SU-DHL-6 (cell line): ENCODE measurements around the gene FARS2.

Experiments used
- H2AFZ ChIP-seq: fragments of 200-600 bp; sonication (generic); 2 replicates; pipeline ENCODE4 v1.6.1; 2014; ENCODE audit warnings: low read depth, mild to moderate bottlenecking, moderate library complexity, mixed read lengths, antibody characterized with exemption, low read length; ENCODE audit not compliant: severe bottlenecking
- H3F3A ChIP-seq: fragments of 200-600 bp; shearing (Covaris generic); 2 replicates; pipeline ENCODE4 v1.6.0; 2016; ENCODE audit warnings: antibody characterized with exemption, mild to moderate bottlenecking; ENCODE audit not compliant: insufficient read depth
- H3K27ac ChIP-seq: fragments of 200-600 bp; sonication (generic); 2 replicates; pipeline ENCODE4 v1.5.1; 2016; ENCODE audit warnings: low read depth, mild to moderate bottlenecking, low read length, moderate library complexity, mixed read lengths
- H3K27me3 ChIP-seq: fragments of 200-600 bp; sonication (generic), shearing (Covaris generic); 2 replicates; pipeline ENCODE4 v1.6.0; 2014; ENCODE audit warnings: mild to moderate bottlenecking, low read length
- H3K36me3 ChIP-seq: fragments of 200-600 bp; sonication (generic); 2 replicates; pipeline ENCODE4 v1.6.1; 2014; ENCODE audit warnings: mild to moderate bottlenecking, low read length, mixed read lengths
- H3K4me2 ChIP-seq: fragments of 300-600, 200-600 bp; shearing (Covaris generic), sonication (generic); 2 replicates; pipeline ENCODE4 v1.6.0; 2014; ENCODE audit warnings: low read length, low read depth, mild to moderate bottlenecking; ENCODE audit not compliant: poor library complexity, severe bottlenecking
- H3K4me3 ChIP-seq: fragments of 200-600 bp; sonication (generic); 2 replicates; pipeline ENCODE4 v1.5.1; 2014; ENCODE audit warnings: antibody characterized with exemption, low read length, mild to moderate bottlenecking, mixed read lengths; ENCODE audit not compliant: insufficient read depth, poor library complexity, severe bottlenecking
- H3K79me2 ChIP-seq: fragments of 200-600 bp; sonication (generic); 2 replicates; pipeline ENCODE4 v1.6.1; 2014; ENCODE audit warnings: mild to moderate bottlenecking, low read length, moderate library complexity; ENCODE audit not compliant: insufficient read depth
- H3K9ac ChIP-seq: fragments of 200-600 bp; sonication (generic); 2 replicates; pipeline ENCODE4 v1.7.0; 2014; ENCODE audit warnings: mild to moderate bottlenecking, low read length
- H3K9me2 ChIP-seq: fragments of 200-600 bp; sonication (generic); replicated peaks from 2 replicates; pipeline ENCODE4 v1.6.1; 2014; ENCODE audit warnings: low read length; ENCODE audit not compliant: insufficient read depth
- H3K9me3 ChIP-seq: fragments of 200-600 bp; sonication (generic); 2 replicates; pipeline ENCODE4 v1.6.1; 2014; ENCODE audit warnings: low read length, mixed read lengths; ENCODE audit not compliant: insufficient read depth
- H4K20me1 ChIP-seq: fragments of 200-600 bp; sonication (generic); 2 replicates; pipeline ENCODE4 v1.6.1; 2014; ENCODE audit warnings: low read depth, mild to moderate bottlenecking, antibody characterized with exemption, low read length, moderate library complexity, mixed read lengths
- CTCF ChIP-seq: fragments of 200-600 bp; sonication (generic); IDR thresholded peaks from one replicate; pipeline ENCODE4 v1.5.1; 2017; ENCODE audit warnings: antibody characterized with exemption, mild to moderate bottlenecking, low read length, moderate library complexity; ENCODE audit not compliant: insufficient read depth, poor library complexity, severe bottlenecking
- EZH2phosphoT487 ChIP-seq: fragments of 200-600 bp; sonication (generic), shearing (Covaris generic); conservative IDR thresholded peaks from 2 replicates; pipeline ENCODE4 v1.6.1; 2018; ENCODE audit warnings: mild to moderate bottlenecking, antibody characterized with exemption, low read length, moderate library complexity, mixed read lengths

Gene FARS2

GRCh38 chr6:5278565-5279120 lies 17.3 kb downstream of the FARS2 start:
- H3K9ac ChIP-seq: no peak overlapping the region
- H3K9me3 ChIP-seq: no peaks in the 10 kb centered on the region
- no peaks in the 10 kb centered on the region for H3F3A ChIP-seq
- H2AFZ ChIP-seq: no peak overlapping the region
- H3K79me2 ChIP-seq: peaks cover 8% of the 10 kb centered on the region; the same call in 1 of the 2 replicates
- H3K36me3 ChIP-seq: no peaks in the 10 kb centered on the region
- H3K9me2 ChIP-seq: no peaks in the 10 kb centered on the region
- H3K4me3 ChIP-seq: no peak overlapping the region
- no peak overlapping the region for H3K27ac ChIP-seq
- TF ChIP-seq EZH2phosphoT487: no peak
- H3K27me3 ChIP-seq: no peaks in the 10 kb centered on the region
- H3K4me2 ChIP-seq: no peak overlapping the region
- peaks cover 42% of the 10 kb centered on the region; the same call in 1 of the 2 replicates for H4K20me1 ChIP-seq

GRCh38 chr6:5279891-5280338 lies 18.6 kb downstream of the FARS2 start:
- H3K27me3 ChIP-seq: no peaks in the 10 kb centered on the region
- peaks cover 8% of the 10 kb centered on the region; the same call in 1 of the 2 replicates for H3K79me2 ChIP-seq
- no peaks in the 10 kb centered on the region for H3K9me3 ChIP-seq
- H3K27ac ChIP-seq: no peak overlapping the region
- H3K9ac ChIP-seq: no peak overlapping the region
- no peak overlapping the region for H3K4me2 ChIP-seq
- H3K9me2 ChIP-seq: no peaks in the 10 kb centered on the region
- H3F3A ChIP-seq: no peaks in the 10 kb centered on the region
- H3K4me3 ChIP-seq: no peak overlapping the region
- H3K36me3 ChIP-seq: no peaks in the 10 kb centered on the region
- TF ChIP-seq EZH2phosphoT487 (no peak), CTCF (no peak)
- H4K20me1 ChIP-seq: peaks cover 52% of the 10 kb centered on the region; the same call in 1 of the 2 replicates
- H2AFZ ChIP-seq: no peak overlapping the region

- TF ChIP-seq EZH2phosphoT487: no peak
- no peak for TF ChIP-seq CTCF
- H3K9me3 ChIP-seq: no peaks in the 10 kb centered on the region
- H4K20me1 ChIP-seq: peaks cover 44% of the 10 kb centered on the region; the same call in 1 of the 2 replicates
- H3K4me2 ChIP-seq: no peak overlapping the region
- no peaks in the 10 kb centered on the region for H3K9me2 ChIP-seq
- H3K9ac ChIP-seq: no peak overlapping the region
- H3K27ac ChIP-seq: no peak overlapping the region
- H3K36me3 ChIP-seq: no peaks in the 10 kb centered on the region
- no peaks in the 10 kb centered on the region for H3K27me3 ChIP-seq
- no peak overlapping the region for H3K4me3 ChIP-seq
- H3K79me2 ChIP-seq: peaks cover 5% of the 10 kb centered on the region; the same call in 1 of the 2 replicates
- H2AFZ ChIP-seq: no peak overlapping the region
- H3F3A ChIP-seq: no peaks in the 10 kb centered on the region
Measured at GRCh38 chr6:5280920-5281319, 19.6 kb downstream of the FARS2 start.

- no peak overlapping the region for H3K9ac ChIP-seq
Measured at GRCh38 chr6:5282191-5282623, 20.9 kb downstream of the FARS2 start.

More at GRCh38 chr6:5282191-5282623, 20.9 kb downstream of the FARS2 start:
- Histone ChIP-seq H3K27me3 (no peaks in the 10 kb centered on the region), H2AFZ (no peak overlapping the region), H3K9me2 (no peaks in the 10 kb centered on the region), H3K4me2 (no peak overlapping the region), H3K36me3 (no peaks in the 10 kb centered on the region), H3K79me2 (peaks cover 5% of the 10 kb centered on the region; the same call in 1 of the 2 replicates), H3F3A (no peaks in the 10 kb centered on the region), H3K9me3 (no peaks in the 10 kb centered on the region), H3K27ac (no peak overlapping the region), H4K20me1 (peaks cover 32% of the 10 kb centered on the region; the same call in 1 of the 2 replicates), H3K4me3 (no peak overlapping the region)
- TF ChIP-seq CTCF (no peak), EZH2phosphoT487 (no peak)
